NCI-H2171 (cell line): ENCODE results near the gene NCOR2.

Experiments
- DNase-seq: peaks from one replicate; lab custom pipeline; 2025; lab: John Stamatoyannopoulos, UW

Gene NCOR2

DNA sequence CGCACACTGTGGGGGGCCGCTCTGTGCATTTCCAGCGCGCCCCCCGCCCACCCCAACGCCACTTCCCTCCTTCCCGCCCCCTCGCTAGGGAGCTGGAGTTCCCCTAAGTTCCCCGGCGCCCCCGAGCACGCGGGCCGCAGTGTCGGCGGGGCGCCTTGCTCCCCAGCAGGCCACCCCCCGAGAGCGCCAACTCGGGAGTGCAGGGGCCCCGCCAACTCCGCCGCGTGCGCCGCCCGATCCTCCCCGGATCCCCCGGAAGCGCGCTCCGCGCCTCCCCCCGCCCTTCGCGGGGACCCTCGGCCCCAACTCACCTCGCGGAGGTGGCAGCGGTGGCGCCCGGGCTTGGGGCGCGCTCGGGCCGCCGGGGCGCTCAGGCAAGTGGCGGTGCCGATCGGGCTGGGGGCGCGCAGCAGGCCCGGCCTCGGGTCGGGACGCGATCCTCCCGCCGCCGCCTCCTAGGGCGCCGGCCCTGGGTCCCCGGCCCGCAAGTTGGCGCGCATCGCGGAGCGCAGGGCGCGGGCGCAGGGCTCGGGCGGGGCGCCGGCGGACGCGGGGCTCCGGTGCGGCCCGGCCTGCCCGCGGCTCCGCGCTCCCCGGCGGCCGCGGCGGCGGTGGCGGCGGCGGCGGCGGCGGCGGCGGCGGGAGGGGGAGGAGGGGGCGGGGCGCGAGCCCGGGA, at the start of gene NCOR2:
Gene NCOR2 (minus strand): TSS at position 616 of the 676 bp plus-strand sequence. CDS start 72,361 bp downstream, outside the sequence.
- DNase-seq, result peak; percentile 42

DNA sequence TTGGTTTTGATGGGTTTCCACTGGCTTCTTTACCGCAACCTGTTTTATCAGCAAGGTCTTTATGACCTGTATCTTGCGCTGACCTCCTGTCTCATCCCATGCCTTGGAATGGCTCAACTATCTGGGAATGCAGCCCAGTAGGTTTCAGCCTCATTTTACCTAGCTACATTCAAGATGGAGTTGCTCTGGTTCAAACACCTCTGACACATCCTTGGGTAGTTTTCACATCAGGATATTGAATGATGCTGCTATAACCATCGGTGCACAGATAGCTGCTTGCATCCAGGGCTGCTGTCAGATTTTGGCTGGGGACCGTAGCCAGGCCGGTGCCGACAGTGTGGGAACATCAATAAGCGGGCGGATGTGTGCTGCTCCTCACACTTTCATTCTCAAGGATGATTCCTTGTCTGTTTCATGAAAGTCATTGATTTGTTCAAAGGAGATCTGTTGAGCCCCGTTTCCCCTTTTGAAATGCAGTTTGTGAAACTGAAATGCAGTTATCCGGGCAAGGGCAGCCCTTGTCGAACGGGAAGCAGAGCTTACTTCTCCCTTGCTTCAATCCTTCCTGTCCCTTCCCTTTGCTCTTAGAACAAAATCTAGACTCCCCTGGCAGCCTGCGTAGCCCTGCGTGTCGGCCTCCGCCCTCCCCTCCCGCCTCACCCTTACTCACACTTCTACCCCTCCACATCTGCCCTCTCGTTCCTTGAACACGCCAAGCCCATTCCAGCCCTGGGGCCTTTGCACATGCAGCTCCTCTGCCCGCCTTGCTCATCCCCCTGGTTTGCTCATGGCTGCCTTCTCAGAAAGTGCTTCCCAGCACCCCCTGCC, 49.2 kb upstream of the NCOR2 start:
- no peak for DNase-seq

DNA sequence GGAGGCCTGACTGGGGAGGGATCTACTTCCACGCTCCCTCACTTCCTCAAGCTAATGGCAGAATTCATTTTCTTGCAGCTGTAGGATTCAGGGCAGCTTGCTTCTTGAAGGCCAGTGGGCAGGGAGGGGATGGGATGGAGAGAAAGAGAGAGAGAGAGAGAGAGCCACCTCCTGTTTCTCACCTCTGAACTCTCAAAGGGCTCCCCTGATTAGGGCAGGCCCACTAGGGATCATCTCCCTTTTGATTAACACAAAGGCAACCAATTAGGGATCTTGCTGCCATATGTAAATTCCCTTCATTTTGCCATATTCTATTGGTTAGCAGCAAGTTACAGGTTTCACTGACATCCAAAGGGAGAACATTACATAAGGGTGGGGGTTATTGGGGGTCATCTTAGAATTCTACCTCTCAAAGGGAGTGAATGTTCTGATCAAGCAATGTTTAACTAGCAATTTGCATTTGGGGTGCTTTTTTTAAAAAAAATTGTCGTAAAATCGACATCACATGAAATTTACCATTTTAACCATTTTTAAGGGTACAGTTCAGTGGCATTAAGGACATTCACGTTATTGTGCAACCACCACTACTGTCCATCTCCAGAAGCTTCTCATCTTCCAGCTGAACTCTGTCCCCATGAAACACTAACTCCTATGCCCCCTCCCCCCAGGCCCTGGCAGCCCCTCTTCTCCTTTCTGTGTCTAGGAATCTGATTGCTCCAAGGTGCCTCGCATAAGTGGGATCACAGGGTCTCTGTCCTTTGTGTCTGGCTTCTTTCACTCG, 47.3 kb upstream of the NCOR2 start:
- no peak for DNase-seq

DNA sequence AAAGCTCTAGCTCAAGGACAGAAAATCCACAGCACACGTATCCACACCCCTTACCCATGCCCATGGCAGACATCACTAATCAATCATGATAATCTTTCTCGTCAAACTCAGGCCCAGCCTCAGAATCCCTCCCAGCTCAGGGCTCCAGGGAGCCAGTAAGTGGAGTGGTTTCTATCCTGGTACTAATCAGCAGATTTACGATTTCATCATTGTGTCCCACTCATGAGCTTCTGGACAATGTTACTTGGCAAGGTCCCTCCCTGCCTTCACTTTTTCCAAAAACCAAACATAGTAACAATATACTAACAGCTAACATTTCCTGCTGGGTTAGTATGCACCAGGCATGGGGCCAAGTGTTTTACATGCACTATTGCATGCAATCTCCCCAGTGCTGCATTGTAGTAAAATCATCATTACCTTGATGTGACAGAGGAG, 45.8 kb upstream of the NCOR2 start:
- no peak for DNase-seq

DNA sequence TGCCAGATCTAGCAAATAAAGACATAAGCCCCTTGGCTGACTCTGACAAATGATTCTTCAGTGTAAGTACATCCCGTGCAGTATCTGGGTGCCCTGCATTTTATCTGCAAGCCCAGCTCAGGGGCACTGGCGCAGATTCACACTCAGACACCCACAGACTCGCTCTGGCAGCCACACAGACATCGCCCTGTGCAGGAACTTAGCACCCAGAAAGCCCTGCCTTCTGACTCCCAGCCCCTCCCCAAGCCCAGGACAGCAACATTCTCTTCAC, 44.9 kb upstream of the NCOR2 start:
- DNase-seq, result no peak

DNA sequence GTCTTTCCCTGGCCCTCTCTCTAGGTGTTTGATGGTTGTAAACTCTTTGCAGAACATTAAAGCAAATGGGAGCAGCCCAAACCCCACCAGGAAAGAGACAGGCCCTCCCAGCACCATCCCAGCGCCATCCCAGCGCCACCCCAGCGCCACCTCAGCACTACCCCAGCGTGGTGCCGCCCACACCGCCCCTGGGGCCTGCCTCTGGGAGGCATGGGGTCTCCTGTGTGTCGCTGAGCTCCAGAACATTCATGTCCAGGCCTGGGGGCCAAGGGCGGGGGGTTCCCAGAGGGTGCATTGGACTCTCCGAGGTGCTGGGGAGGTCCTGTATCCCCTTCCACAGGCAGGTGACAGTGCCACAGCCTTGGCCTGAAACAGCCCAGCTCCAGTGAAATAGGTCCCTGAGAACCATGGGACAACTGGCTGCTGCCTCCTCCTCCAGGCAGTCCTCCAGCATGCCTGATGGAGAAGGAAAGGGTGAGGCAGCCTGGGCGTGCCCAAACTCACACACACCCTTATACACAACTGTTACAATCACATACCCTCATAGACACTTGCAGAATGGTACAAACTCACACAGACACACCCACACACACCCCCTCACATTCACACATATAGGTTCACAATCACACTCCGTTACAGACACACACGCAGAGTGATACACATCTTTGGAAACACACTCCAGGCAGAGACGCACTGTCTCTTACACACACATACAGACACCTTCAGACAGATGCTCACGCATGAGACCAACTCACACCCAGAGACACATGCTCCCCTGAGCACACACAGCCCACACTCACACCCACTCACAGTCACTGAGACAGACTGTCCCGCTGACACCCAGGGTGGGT, 44.4 kb upstream of the NCOR2 start:
- DNase-seq, result no peak

DNA sequence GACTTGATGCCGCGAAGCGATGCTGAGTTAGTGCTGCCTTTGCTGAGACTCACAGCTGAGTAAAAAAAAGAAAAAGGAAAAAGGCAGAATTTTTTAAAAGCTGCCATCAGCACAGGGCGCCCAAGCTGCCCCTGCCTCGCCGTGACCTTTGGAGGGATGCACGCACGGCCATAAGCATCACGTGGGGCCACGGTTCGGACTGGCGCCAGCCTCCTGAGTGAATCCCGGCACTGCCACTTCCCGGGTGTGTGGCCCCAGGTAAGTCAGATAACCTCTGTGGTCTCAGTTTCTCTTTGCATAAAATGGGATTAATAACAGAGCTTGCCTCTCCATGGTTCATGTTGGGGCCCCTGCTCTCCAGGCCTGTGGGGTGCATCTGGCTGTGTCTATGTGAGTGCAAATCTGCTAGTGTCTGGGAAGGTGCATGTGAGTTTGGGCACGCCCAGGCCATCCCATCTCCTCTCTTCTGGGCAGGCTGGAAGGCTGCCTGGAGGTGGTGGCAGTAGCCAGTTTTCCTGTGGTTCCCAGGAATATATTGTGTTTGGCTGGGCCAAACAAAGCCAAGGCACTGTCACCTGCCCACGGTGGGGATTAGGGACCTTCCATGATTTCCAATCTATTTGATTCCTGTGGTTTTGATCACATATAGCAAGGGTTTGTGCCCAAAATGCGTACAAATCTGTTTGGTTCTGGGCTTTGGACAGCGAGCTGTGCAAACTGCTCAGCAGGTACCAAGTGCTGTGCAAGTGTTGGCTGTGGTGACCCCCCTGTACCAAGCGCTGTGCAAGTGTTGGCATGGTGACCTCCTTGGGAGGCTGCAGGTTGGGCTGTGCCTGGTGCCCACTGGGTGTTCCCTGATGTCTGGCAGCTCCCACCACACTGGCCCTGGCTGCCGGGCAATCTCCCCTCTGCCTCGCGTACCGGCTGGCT, 43.5 kb upstream of the NCOR2 start:
- no peak for DNase-seq

DNA sequence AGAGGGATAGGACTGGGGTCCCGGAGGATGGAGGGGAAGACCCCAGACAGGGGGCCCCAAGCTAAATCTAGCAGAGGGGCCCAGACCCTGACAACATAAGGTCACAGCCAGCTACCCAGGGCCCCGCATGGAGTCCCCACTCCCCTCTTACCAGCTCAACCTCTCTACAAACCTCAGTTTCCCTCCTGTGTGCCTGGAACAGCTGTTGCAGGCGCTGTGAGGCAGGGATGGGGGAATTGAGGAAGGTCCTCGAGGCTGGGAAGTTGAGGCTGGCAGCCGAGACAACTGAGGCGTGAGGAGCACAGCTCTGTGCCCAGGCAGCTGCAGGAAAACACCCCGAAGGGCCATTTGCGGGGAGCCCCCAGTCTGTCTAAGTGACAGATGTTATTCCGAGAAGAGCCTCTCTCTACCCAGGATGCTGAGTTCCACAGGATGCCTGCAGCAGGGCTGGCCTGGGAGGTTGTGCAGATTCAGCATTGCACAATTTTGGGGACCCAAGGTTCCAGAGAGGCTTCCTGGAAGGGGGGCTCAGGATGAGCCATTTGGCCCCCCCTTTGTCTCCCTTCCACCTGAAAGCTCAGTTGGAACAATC, 42.7 kb upstream of the NCOR2 start:
- no peak for DNase-seq

DNA sequence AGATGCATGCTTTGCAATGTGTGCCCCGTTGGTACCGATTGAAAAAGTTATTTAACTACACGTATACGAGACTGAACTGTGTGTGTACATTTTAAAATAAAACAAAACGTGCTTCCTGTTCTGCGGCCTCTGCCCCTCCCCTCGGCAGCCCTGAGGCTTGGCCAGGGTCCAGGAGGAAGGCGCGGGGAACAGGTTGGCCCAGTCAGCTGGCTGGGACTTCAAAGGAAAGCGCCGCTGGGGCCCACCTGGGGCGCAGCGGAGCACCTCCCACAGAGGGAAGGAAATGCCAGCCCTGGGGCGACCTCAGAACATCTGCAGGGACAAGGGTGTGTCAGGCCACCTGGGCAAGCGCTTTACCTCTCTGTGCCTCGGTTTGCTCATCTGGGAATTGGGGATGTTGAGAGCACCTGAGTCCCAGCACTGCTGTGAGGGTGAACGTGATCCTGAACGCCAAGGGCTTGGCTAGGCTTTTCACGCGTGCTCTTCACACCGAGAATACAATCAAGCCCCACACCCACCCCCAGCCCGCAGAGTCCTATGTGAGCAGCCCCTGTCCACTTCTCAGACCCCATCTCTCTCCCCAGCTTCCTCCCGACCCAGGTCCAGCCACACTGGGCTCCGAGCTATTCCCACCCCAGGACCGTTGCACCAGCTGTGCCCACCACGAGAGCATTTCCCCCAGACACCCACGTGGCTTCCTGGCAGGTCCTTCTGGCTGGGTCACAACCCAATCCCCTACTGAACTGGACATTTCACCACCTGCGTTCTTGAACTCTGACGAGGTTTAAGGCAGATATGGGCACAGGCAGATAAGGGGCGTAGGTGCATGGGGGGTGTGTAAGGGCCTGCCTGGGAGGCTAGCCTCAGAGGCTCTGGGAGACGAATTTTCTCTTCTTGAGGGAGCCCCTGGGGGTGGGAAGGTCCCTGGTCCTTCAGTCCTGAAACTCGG, 41.9 kb upstream of the NCOR2 start:
- peak; percentile 96 for DNase-seq

DNA sequence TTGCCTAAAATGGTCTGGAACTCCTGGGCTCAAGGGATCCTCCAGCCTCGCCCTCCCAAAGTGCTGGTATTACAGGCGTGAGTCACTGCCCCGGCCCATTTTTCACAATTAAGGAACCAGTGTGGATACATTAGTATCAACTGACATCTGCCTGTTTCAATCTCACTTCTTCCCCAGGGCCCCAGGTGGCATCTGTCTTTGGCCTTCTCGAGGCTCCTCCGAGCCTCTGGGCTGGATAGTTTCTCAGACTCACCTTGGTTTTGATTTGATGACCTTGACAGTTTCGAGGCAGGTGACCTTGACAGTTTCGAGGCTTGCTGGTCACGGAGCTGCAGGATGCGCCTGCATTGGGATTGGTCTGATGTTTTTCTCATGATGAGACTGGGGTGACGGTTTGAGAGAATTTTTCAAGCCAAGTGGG, 41.0 kb upstream of the NCOR2 start:
- peak; percentile 66 for DNase-seq

DNA sequence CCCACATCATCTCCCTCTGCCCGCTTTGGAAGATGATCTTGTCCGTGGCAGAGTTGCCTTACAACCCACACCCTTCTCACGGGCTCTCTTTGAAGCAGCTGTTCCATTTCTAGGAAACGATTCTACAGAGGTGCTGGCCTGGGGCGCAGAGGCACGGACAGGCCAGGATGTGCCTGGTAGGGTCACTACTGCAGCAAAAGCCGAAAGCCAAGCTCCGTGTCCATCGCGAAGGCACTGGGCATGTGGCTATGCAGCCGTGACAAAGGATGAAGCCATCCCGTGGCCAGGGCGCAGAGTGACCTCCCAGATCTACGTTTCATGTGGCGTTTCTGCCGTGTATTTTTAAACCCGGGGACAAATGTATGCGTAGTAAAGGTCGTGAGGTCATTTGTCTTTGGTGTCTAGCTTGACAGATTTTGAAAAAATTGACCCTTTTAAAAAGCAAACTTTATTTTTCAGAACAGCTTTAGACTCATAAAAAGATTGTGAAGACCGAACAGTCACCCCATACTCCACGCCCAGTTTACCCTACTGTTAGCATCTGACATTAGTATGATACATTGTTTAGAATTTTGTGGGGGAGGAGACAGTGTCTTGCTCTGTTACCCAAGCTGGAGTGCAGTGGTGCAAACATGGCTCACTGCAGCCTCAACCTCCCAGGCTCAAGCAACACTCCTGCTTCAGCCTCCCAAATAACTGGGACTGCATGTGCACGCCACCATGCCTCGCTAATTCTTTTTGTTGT, 40.4 kb upstream of the NCOR2 start:
- DNase-seq, result no peak

DNA sequence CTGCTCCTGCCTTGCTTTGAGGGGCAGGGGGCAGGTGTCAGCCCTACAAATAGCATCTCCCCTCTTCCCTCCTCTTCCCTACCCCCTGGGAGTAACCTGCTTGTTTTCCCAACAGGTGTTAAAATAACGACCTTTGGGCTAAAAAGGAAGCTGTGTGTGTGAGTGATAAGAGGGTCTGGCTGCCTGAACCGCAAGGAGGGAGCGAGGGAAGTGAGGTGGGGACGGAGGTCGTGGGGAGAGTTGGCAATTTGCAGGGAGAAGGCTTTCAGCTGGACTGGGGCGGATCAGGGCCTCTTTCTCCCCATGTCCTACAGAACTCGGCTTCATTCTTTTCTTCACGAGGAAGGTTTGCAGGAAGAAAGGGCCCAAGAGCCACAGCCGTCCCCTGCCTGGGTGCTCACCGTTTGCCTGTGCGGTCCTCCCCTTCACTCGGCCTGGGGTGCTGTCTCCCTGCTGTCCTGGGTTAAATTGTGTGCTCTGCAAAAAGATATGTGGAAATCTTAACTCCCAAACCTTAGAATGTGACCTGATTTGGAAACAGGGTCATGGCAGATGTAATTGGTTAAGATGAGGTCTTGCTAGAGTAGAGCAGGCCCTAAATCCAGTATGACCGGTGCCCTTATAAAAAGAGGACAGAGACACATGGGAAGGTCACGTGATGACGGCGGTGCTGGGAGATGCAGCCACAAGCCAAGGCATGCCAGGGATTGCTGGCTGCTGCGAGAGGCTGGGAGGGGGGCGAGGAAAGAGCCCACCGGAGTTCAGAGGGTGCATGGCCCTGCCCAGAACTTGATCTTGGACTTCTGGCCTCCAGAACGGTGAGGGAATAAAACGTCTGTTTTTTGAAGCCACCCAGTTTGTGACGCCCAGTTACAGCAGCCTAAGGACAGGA, 38.7 kb upstream of the NCOR2 start:
- no peak for DNase-seq

DNA sequence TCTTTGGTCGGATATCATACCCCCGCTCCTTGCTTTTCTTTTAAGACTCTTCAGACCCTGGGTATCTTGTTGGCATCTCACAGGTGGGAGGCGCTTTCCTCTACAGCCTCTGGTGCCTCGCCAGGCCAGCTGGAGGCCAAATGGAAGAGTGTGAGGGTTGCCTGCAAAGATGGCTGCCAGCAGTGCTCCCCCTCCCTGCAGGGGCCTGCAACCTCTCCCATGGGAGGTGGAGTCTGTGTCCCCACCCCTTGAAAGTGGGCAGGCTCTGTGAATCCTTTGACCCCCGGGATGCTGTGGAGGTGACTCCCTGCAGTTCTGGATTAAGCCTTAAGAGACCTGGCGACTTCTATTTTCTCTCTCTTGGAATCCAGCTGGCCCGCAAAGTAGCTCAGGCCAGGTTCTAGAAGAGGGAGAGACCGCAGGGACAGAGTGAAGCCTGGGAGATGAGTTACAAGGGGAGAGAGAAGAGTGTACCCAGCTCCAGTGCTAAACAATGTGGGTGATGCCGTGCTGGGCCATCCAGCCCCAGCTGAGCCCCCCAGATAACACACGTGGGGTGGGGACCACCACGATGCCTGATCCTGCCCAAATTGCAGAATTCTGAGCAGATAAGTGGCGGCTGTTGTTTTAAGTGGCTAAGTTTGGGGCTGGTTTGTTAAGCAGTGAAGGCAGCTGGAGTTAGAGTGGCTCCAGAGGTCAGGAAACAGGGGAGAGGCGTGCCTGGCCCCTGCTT, 37.9 kb upstream of the NCOR2 start:
- DNase-seq, result no peak

DNA sequence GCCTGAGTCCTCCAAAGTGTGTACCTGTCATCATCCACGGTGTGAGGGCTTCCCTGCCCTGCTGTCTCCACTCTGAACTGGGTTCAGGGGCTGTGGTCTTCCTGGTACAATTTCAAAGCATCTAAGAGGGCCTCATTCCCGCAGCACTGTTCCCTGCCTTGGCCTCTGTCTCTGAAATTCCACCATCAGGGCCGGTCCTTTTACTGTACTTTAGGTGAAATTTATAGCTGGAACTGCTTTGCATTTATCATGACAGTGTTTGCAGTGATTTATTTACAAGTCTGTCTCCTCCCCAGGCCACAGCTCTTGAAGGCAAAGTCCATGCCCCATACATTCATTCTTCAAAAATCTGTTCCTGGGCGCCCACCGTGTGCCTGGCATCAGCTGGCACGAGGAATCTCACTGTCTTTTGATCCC, 36.9 kb upstream of the NCOR2 start:
- DNase-seq, result no peak

DNA sequence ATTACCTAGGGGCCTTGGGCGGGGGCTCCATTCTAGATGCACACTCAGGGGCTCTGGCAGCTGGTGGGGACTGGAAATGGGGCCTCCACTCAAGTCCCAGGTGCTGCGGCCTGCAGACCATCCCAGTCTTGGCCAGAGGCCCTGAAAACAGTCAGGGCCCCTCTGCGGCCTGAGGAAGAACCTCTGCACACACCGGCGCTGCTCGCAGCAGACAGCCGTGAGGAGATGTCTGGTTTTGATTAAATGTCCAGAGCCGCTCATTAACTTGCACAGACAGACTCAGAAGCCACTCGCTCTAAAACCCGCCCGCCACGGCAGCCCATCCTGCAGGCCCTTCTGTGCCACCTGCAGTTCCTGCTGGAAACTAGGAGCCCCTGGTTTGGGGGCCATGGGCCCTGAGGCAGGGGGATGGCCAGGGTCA, 36.4 kb upstream of the NCOR2 start:
- DNase-seq, result no peak

DNA sequence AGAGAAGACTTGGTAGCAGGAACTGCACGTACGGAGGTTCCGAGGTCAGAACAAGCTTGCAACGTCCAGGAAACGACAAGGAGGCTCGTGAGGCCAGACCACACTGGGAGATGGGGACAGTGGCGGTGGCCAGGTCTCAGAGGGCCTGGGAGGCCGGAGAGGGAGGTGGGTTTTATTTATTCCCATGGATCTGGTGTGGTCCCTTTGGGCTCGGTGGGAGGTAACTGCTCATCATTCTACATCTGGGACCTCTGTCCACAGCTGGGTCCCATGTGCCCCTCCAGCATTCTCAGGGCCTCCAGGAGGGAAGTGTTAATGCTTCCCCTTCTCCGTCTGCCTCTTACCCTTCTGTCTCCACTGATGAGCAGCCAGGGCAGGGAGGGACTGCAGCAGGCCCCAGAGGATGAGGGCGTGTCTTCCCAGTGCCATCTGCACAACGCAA, 35.7 kb upstream of the NCOR2 start:
- peak; percentile 42 for DNase-seq

DNA sequence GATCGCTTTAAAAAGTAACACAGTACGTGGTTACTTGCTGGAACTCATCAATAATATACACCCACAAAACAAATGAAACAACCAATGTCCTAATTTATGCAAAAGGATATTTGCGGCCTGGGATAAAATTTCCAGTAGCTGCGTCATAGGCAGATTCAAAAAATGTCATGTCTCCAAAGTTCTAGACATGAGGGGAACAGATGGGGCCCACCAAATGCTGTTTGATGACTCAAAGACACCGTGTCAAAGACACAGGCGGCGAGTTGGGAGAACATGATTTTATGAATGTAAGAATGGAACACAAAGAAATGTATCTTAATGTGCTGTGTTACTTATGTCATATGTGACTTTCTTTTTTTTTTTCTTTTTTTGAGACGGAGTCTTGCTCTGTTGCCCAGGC, 34.3 kb upstream of the NCOR2 start:
- DNase-seq, result no peak
